LoVo (cell line): ENCODE measurements around the gene MCF2L2.

Experiments
- DNase-seq: peaks from one replicate; pipeline ENCODE4 v3.0.0-alpha.2; 2016; ENCODE audit warnings: low spot score

The MCF2L2 gene

GRCh38 chr3:183291497-183292031, 136.9 kb downstream of the MCF2L2 start:
- DNase-seq, result no peak

DNA sequence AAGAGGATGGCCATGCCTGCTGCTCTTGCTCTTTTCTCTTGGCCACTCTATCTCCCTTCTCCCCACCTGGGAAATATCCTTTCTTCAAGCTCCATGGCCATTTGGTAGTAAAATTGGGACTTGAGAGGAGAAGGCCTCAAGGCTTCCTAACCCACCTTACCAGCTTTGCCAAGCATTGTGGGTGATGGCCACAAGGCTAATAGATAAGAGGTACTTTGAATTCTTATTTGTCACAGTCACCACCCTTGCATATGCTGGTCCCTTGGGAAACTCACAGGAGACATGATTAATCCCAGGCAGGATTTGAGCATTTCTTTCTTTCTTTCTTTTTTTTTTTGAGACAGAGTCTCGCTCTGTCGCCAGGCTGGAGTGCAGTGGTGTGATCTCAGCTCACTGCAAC, 138.2 kb downstream of the MCF2L2 start:
- DNase-seq, result no peak

GRCh38 chr3:183288117-183288516, 140.3 kb downstream of the MCF2L2 start:
- no peak for DNase-seq

GRCh38 chr3:183287301-183287971, 141.0 kb downstream of the MCF2L2 start:
- DNase-seq, result no peak

GRCh38 chr3:183285828-183286457, 142.5 kb downstream of the MCF2L2 start:
- peak; percentile 94 for DNase-seq

GRCh38 chr3:183285318-183285717, 143.1 kb downstream of the MCF2L2 start:
- DNase-seq, result no peak

- DNase-seq, result no peak
Measured at GRCh38 chr3:183284570-183284969, 143.8 kb downstream of the MCF2L2 start.

DNA sequence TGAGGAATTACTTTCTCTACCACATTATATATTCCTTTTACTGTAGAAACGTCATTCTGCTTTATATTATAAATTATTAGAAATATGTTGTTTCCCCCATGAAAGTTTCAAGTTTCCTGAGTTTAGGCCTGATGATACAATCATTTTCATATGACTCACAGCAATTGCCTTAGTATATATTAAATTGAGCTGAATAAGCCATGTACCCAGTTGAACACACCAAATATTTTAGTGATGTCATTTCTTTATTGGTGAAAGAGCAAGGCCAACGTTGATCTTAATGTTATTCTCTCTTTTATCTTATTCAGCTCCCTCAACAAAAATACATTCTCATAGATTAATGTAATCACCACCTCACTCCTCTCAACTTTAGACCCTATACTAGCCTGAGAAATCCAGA, 144.5 kb downstream of the MCF2L2 start:
- DNase-seq, result no peak

- DNase-seq, result no peak
Measured at GRCh38 chr3:183281126-183281797, 147.2 kb downstream of the MCF2L2 start.

GRCh38 chr3:183279371-183279770, 149.0 kb downstream of the MCF2L2 start:
- DNase-seq, result no peak

DNA sequence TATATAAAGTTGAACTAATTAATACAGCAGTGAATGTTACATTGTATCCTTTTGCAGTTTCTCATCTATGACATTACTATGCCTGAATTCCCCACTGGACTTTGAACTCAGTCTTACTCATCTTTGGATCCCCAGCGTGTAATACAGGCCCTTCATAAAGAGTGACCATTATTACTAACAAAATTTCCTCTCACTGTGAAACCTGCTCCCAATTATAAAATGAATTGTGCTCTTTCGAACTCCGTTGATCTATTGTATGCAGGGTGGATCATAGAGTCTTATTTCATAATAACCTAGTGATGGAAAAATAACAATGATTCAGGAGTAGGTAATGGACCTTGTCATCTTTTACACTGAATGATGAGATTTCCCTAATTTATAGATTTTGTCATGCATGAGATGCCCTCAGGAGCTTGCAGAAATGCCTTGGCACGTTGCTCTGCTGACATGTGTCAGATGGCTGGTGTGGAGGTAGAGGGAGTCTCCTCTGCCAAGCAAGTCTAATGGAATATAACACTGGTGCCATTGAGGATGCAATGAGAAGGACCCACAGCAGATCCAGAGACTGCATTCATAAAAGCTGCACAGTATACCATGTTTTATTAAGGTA, 149.8 kb downstream of the MCF2L2 start:
- DNase-seq, result peak; percentile 60

GRCh38 chr3:183277260-183277659, 151.2 kb downstream of the MCF2L2 start:
- no peak for DNase-seq

DNA sequence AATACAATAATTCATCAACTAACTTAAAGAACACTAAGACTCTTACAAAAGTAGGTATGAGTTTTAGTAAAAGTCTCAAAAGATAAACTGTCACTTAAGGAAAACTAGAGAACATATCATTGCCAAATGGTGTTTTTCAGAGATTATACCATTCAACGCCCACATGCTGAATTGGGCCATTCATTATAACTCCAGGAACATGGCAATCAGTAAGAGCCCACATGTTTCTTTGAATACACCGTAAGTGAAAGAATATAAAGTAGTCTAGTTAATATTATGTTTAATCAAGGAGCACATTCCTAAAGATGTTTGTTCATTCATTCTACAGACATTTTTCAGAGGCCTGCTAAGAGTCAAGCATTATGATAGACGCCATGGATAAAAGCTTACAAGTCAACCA, 152.5 kb downstream of the MCF2L2 start:
- no peak for DNase-seq

DNA sequence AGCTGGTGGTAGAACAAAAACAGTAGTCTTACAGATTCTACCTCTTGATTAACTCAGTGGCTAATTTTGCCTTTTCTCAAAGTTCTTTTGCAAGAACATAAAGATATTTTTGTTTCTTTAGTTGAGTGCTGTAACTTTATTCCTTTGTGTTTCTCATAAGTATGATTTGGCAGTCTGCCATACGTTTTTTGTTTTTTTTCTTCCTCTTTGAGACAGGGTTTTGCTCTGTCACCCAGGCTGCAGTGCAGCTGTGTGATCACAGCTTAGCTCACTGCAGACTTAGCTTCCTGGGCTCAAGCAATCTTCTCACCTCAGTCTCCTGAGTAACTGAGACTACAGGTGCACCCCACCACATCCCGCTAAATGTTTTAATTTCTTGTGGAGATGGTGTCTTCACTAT, 153.0 kb downstream of the MCF2L2 start:
- DNase-seq, result peak; percentile 46

DNA sequence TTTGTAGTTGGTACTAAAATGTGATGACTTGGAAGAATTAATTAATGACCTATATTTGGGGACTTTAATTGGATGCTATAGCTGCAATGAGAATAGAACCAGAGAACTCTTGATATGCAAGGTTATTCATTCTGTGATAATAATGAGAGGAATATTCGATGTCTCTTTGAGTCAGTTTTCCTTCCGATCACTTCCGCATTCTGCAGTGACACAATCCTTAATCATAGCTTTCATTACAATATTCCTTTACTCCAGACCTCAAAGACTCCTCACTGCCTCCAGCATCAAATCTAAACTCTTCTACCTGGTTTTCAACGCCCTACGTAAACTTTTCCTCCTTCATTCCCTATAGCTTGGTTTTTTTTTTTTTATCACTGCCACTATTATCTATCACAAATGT, 153.8 kb downstream of the MCF2L2 start:
- no peak for DNase-seq

DNA sequence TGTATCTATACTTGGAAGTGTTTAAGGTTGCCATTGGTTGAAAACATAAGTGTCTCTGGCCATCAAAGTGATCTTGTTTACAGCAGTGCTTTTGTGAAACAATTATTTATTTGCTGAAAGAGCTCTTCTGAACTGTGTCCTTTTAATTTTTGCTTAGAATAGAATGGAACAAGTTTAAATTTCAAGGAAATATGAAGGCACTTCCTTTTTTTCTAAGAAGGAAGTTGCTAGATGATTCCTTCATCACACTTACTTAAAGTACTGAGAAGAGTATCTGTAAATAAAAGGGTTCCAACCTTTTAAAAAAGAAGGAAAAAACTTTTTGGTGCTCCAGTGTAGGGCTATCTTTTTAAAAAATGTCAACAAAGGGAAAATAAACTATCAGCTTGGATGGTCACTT, 155.6 kb downstream of the MCF2L2 start:
- DNase-seq, result no peak

- DNase-seq, result no peak
Measured at GRCh38 chr3:183272142-183272541, 156.3 kb downstream of the MCF2L2 start.

DNA sequence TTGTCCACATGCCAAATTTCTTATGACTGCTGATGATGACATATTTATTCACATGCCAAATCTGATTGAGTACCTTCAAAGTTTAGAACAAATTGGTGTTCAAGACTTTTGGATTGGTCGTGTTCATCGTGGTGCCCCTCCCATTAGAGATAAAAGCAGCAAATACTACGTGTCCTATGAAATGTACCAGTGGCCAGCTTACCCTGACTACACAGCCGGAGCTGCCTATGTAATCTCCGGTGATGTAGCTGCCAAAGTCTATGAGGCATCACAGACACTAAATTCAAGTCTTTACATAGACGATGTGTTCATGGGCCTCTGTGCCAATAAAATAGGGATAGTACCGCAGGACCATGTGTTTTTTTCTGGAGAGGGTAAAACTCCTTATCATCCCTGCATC, 158.1 kb downstream of the MCF2L2 start:
- DNase-seq, result no peak

- DNase-seq, result no peak
Measured at GRCh38 chr3:183269345-183269744, 159.1 kb downstream of the MCF2L2 start.

GRCh38 chr3:183268366-183268765, 160.1 kb downstream of the MCF2L2 start:
- DNase-seq, result no peak

DNA sequence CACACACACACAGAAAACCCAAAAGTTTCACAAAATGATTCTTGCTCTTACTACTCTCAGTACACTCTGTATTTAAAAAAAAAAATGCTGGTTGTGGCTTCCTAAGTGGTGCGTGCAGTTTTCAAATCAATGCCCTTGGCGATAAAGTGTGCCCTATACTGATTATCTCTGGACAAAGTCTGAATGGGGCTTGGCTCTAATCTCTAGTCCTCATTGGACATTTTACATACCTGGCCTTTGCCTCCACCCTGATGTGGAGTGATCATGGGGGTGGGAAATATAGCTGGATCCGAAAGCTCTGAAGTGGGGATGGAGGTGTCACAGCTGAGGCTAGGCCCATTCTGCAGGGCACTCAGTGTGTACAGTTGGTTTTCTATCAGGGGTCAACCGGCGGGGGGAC, 161.3 kb downstream of the MCF2L2 start:
- DNase-seq, result no peak

DNA sequence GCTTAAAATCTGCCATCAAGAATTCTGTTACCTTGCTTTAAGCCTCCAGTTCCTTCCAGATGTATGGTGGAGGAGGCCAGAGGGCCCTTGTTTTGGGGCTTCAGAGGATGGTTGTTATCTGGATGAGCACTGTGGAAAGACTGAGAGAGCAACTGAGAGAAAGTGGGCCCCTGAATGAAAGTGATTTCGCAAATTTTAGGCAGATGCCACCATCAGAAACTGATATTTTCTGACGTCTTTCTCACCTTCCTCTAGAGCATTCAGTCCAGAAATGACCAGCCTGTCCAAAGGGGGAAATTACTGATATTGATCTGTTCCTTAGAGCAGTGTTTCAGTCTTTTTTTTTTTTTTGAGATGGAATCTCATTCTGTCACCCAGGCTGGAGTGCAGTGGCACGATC, 162.0 kb downstream of the MCF2L2 start:
- no peak for DNase-seq
